ENCODE results near the gene C16orf96. TPM values are rescaled to one million over a fixed set of nuclear protein-coding genes. Genes with fewer than 3 reads are reported as not detected.
"Not testable (repeated sequence)": the region's sequence is repeated elsewhere in the genome, so short reads cannot be mapped to it uniquely, and the experiment has no call there.

The C16orf96 gene
- total RNA-seq, 2 experiments from 2014 or later = 0.05 TPM; not detected in 1

GRCh38 chr16:4544473-4544872 is 11.7 kb upstream of the C16orf96 start:
- Mint-ChIP-seq H3K4me1 (peaks cover 4% of the 10 kb centered on the region), H3K9me3 (peaks cover 7% of the 10 kb centered on the region), H3K27ac (no peak overlapping the region), H3K27me3 (peaks cover 1% of the 10 kb centered on the region), H3K4me3 (no peak overlapping the region), H3K36me3 (ENCODE audit: low read depth) (peaks cover 7% of the 10 kb centered on the region)
- DNase-seq = no peak
- CTCF ChIA-PET = interaction anchor here (7.4 kb wide), 1 partner anchor 37 kb away, joined by 126 read pairs; no protein-coding TSS in a partner anchor
- POLR2A ChIA-PET = no interaction called here

- Mint-ChIP-seq H3K9me3 (no peaks in the 10 kb centered on the region), H3K36me3 (ENCODE audit: low read depth) (no peaks in the 10 kb centered on the region), H3K4me1 (peaks cover 4% of the 10 kb centered on the region), H3K4me3 (no peak overlapping the region), H3K27ac (no peak overlapping the region), H3K27me3 (peaks cover 5% of the 10 kb centered on the region)
- ChIA-PET CTCF (interaction anchor here (0.7 to 7.4 kb wide), 30 partner anchors 9 to 239 kb away, joined by 3 to 126 read pairs (median 4); partner anchors contain the start of genes CDIP1, CORO7, DNAAF8 and HMOX2), POLR2A (interaction anchor here (2.6 kb wide), 1 partner anchor 42 kb away, joined by 16 read pairs; no protein-coding TSS in a partner anchor)
- DNase-seq = no peak
These were observed 8.0 kb upstream of the C16orf96 start for GRCh38 chr16:4548124-4548523.

- H3K36me3 Mint-ChIP-seq (ENCODE audit: low read depth) = no peaks in the 10 kb centered on the region
- peaks cover 4% of the 10 kb centered on the region for H3K4me1 Mint-ChIP-seq
- no peak overlapping the region for H3K27ac Mint-ChIP-seq
- no peak for DNase-seq
- CTCF ChIA-PET = interaction anchor here (0.9 to 7.4 kb wide), 6 partner anchors 11 to 72 kb away, joined by 3 to 126 read pairs (median 3); partner anchors contain the start of gene CDIP1
- no peak overlapping the region for H3K4me3 Mint-ChIP-seq
- peaks cover 5% of the 10 kb centered on the region for H3K27me3 Mint-ChIP-seq
- POLR2A ChIA-PET = interaction anchor here (1.0 to 1.3 kb wide), 2 partner anchors 45 to 75 kb away, joined by 4 read pairs; partner anchors contain the start of gene HMOX2
- no peaks in the 10 kb centered on the region for H3K9me3 Mint-ChIP-seq
These were observed 5.5 kb upstream of the C16orf96 start for GRCh38 chr16:4550591-4550990.

- Mint-ChIP-seq H3K4me3 (no peak overlapping the region), H3K27ac (no peak overlapping the region), H3K4me1 (peaks cover 4% of the 10 kb centered on the region), H3K36me3 (ENCODE audit: low read depth) (no peaks in the 10 kb centered on the region), H3K27me3 (peaks cover 8% of the 10 kb centered on the region), H3K9me3 (no peaks in the 10 kb centered on the region)
- POLR2A ChIA-PET = no interaction called here
- CTCF ChIA-PET = interaction anchor here (0.7 to 1.5 kb wide), 4 partner anchors 9 to 369 kb away, joined by 3 to 6 read pairs (median 3); partner anchors contain the start of gene CDIP1
- no peak for DNase-seq
These were observed 3.6 kb upstream of the C16orf96 start for GRCh38 chr16:4552541-4552940.

- POLR2A ChIA-PET = interaction anchor here (2.9 kb wide), 1 partner anchor 51 kb away, joined by 8 read pairs; no protein-coding TSS in a partner anchor
- no peaks in the 10 kb centered on the region for H3K36me3 Mint-ChIP-seq (ENCODE audit: low read depth)
These were observed 440 bp downstream of the C16orf96 start for GRCh38 chr16:4556580-4556979.

GRCh38 chr16:4557973-4558372 is 1.8 kb downstream of the C16orf96 start:
- DNase-seq = no peak
- no peaks in the 10 kb centered on the region for H3K36me3 Mint-ChIP-seq (ENCODE audit: low read depth)
- H3K27ac Mint-ChIP-seq = no peak overlapping the region
- ChIA-PET POLR2A (no interaction called here), CTCF (no interaction called here)
- no peaks in the 10 kb centered on the region for H3K9me3 Mint-ChIP-seq
- no peaks in the 10 kb centered on the region for H3K4me1 Mint-ChIP-seq
- H3K4me3 Mint-ChIP-seq = no peak overlapping the region
- H3K27me3 Mint-ChIP-seq = peaks cover 3% of the 10 kb centered on the region

More at GRCh38 chr16:4556580-4556979, 440 bp downstream of the C16orf96 start:
- CTCF ChIA-PET = no interaction called here
- Mint-ChIP-seq H3K27me3 (peaks cover 6% of the 10 kb centered on the region), H3K27ac (no peak overlapping the region), H3K4me3 (no peak overlapping the region), H3K4me1 (no peaks in the 10 kb centered on the region), H3K9me3 (no peaks in the 10 kb centered on the region)
- no peak for DNase-seq

GRCh38 chr16:4561596-4561995 is 5.5 kb downstream of the C16orf96 start:
- no peak overlapping the region for H3K4me3 Mint-ChIP-seq
- no peak for DNase-seq
- ChIA-PET CTCF (interaction anchor here (0.7 kb wide), 1 partner anchor 9 kb away, joined by 3 read pairs; no protein-coding TSS in a partner anchor), POLR2A (no interaction called here)
- no peak overlapping the region for H3K27ac Mint-ChIP-seq
- no peaks in the 10 kb centered on the region for H3K36me3 Mint-ChIP-seq (ENCODE audit: low read depth)
- H3K4me1 Mint-ChIP-seq = peaks cover 8% of the 10 kb centered on the region
- no peaks in the 10 kb centered on the region for H3K9me3 Mint-ChIP-seq
- peaks cover 8% of the 10 kb centered on the region for H3K27me3 Mint-ChIP-seq

- POLR2A ChIA-PET = no interaction called here
- CTCF ChIA-PET = interaction anchor here (0.6 to 0.8 kb wide), 3 partner anchors 16 to 26 kb away, joined by 3 to 5 read pairs (median 3); partner anchors contain the start of gene CDIP1
- Mint-ChIP-seq H3K27ac (no peak overlapping the region), H3K36me3 (ENCODE audit: low read depth) (no peaks in the 10 kb centered on the region), H3K4me1 (peaks cover 13% of the 10 kb centered on the region), H3K9me3 (no peaks in the 10 kb centered on the region), H3K4me3 (no peak overlapping the region), H3K27me3 (peaks cover 5% of the 10 kb centered on the region)
- no peak for DNase-seq
These were observed 8.6 kb downstream of the C16orf96 start for GRCh38 chr16:4564661-4565267.

- POLR2A ChIA-PET = no interaction called here
- H3K4me1 Mint-ChIP-seq = peaks cover 19% of the 10 kb centered on the region
These were observed 10.0 kb downstream of the C16orf96 start for GRCh38 chr16:4566144-4566543.

GRCh38 chr16:4570086-4570485 is 13.9 kb downstream of the C16orf96 start:
- Mint-ChIP-seq H3K4me3 (no peak overlapping the region), H3K27ac (no peak overlapping the region)
- POLR2A ChIA-PET = no interaction called here

More at GRCh38 chr16:4566144-4566543, 10.0 kb downstream of the C16orf96 start:
- Mint-ChIP-seq H3K27ac (no peak overlapping the region), H3K4me3 (no peak overlapping the region), H3K36me3 (ENCODE audit: low read depth) (no peaks in the 10 kb centered on the region), H3K9me3 (no peaks in the 10 kb centered on the region), H3K27me3 (peaks cover 5% of the 10 kb centered on the region)
- no peak for DNase-seq
- CTCF ChIA-PET = interaction anchor here (1.4 kb wide), 1 partner anchor 61 kb away, joined by 4 read pairs; no protein-coding TSS in a partner anchor

GRCh38 chr16:4570688-4571321 is 14.7 kb downstream of the C16orf96 start:
- Mint-ChIP-seq H3K4me3 (no peak overlapping the region), H3K4me1 (peaks cover 24% of the 10 kb centered on the region), H3K9me3 (no peaks in the 10 kb centered on the region), H3K27me3 (peaks cover 5% of the 10 kb centered on the region), H3K36me3 (ENCODE audit: low read depth) (no peaks in the 10 kb centered on the region), H3K27ac (no peak overlapping the region)
- no peak for DNase-seq
- POLR2A ChIA-PET = no interaction called here
- CTCF ChIA-PET = no interaction called here

More at GRCh38 chr16:4570086-4570485, 13.9 kb downstream of the C16orf96 start:
- CTCF ChIA-PET = interaction anchor here (1.1 kb wide), 1 partner anchor 15 kb away, joined by 3 read pairs; no protein-coding TSS in a partner anchor
- DNase-seq = no peak
- no peaks in the 10 kb centered on the region for H3K9me3 Mint-ChIP-seq
- no peaks in the 10 kb centered on the region for H3K36me3 Mint-ChIP-seq (ENCODE audit: low read depth)
- peaks cover 5% of the 10 kb centered on the region for H3K27me3 Mint-ChIP-seq
- H3K4me1 Mint-ChIP-seq = peaks cover 25% of the 10 kb centered on the region

GRCh38 chr16:4572715-4573114 is 16.6 kb downstream of the C16orf96 start:
- Mint-ChIP-seq H3K4me3 (no peak overlapping the region), H3K4me1 (peaks cover 13% of the 10 kb centered on the region), H3K9me3 (no peaks in the 10 kb centered on the region), H3K27ac (no peak overlapping the region), H3K36me3 (ENCODE audit: low read depth) (no peaks in the 10 kb centered on the region), H3K27me3 (no peaks in the 10 kb centered on the region)
- ChIA-PET POLR2A (interaction anchor here (1.4 kb wide), 1 partner anchor 34 kb away, joined by 3 read pairs; the partner anchor contains the start of gene CDIP1), CTCF (interaction anchor here (0.8 to 1.1 kb wide), 3 partner anchors 25 to 55 kb away, joined by 3 to 5 read pairs (median 3); partner anchors contain the start of gene MGRN1)
- DNase-seq = no peak

GRCh38 chr16:4573926-4574325 is 17.8 kb downstream of the C16orf96 start:
- not testable (repeated sequence) for H3K36me3 Mint-ChIP-seq (ENCODE audit: low read depth); H3K27ac Mint-ChIP-seq; H3K4me3 Mint-ChIP-seq; H3K27me3 Mint-ChIP-seq; DNase-seq; H3K9me3 Mint-ChIP-seq
- peaks cover 13% of the 10 kb centered on the region for H3K4me1 Mint-ChIP-seq
- POLR2A ChIA-PET = interaction anchor here (1.0 kb wide), 1 partner anchor 23 kb away, joined by 3 read pairs; no protein-coding TSS in a partner anchor
- CTCF ChIA-PET = interaction anchor here (0.5 kb wide), 1 partner anchor 15 kb away, joined by 3 read pairs; no protein-coding TSS in a partner anchor
